HG02840 (cell line): ENCODE measurements around the gene GATA1.

Source experiments
- ATAC-seq: cut with Tn5 transposase; IDR thresholded peaks from one replicate; pipeline ENCODE4 v1.9.1; 2021; ENCODE audit warnings: mild to moderate bottlenecking, moderate library complexity, moderate number of reproducible peaks; ENCODE audit not compliant: unreplicated experiment, low FRiP score

Gene GATA1

DNA sequence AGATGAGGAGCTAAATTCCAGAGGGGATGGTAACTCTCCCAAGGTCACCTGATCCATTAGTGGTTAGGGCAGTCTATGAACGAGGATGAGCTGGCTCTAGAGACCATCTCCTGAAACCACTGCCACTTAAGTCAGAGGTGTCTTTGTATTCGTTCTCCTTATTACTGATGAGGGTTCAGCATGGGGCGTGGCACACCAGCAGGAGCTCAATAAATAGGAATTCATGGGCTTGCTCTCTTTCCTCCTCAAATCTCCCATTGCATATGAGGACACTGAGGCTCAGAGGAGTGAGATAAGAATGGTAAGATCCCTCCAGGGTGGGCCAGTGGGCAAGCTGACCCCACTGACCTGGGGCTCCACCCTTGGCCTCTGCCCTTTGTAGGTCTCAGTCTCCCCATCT is 1.7 kb upstream of the GATA1 start:
- no peak for ATAC-seq

GRCh38 chrX:48785186-48785539 is 1.2 kb upstream of the GATA1 start:
- ATAC-seq: no peak

DNA sequence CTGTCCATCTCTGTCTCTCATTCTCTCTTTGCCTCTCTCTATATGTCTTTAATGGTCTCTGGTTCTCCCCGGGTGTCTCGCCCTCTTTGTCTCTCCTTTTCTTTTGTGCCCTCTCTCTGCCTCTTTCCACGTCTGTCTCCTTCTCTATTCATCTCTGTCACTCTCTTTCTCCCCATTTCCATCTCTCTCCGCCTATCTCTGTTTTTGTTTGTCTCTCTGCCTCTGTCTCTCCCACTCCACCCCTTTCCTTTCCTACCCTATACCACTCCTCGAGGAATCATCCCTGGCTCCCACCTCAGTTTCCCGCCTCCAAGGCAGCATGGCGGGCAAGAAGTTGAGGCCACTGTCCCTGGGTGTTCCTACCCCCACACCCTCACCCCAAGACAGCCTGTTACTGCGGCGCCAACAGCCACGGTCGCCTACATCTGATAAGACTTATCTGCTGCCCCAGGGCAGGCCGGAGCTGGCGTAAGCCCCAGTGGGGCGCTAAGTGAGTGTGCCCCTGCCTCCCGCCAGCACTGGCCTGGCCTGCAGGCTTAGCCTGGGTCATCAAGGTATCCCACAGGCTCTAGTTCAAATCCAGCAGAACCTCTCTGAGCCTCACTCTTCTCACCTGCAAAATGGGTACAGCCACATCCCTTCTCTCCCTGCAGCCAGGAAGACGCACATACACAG is 713 bp upstream of the GATA1 start:
- no peak for ATAC-seq

DNA sequence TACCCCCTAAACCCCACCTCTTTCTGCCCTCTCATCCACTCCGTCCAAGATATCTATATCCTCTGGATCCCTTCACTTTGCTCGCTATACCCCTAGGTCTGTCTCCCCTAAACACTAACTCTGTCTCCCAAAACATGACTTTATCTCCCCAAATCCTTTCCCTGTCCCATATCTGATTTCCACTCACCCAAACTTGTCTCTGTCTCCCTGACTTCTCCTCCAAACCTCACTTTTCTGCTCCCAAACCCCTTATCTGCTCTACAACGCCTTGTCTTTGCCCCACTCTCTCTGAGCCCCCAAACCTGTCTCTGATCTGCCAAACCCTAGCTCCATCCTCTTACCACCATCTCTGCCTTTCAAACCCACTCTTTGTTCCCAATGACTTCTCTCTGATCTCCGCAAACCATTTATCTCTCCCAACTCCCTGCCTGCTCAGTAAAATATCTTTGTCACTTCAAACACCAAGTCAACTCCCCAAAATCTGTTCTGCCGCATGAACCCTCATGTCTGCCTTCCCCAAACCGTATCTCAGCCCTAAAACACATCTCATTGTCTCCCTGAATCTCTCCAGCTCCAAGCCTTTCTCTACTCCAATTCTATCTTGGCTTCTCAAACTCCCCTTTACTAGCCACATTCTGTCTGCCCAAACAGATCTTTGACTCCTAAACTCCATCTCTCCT is 575 bp downstream of the GATA1 start:
- no peak for ATAC-seq

DNA sequence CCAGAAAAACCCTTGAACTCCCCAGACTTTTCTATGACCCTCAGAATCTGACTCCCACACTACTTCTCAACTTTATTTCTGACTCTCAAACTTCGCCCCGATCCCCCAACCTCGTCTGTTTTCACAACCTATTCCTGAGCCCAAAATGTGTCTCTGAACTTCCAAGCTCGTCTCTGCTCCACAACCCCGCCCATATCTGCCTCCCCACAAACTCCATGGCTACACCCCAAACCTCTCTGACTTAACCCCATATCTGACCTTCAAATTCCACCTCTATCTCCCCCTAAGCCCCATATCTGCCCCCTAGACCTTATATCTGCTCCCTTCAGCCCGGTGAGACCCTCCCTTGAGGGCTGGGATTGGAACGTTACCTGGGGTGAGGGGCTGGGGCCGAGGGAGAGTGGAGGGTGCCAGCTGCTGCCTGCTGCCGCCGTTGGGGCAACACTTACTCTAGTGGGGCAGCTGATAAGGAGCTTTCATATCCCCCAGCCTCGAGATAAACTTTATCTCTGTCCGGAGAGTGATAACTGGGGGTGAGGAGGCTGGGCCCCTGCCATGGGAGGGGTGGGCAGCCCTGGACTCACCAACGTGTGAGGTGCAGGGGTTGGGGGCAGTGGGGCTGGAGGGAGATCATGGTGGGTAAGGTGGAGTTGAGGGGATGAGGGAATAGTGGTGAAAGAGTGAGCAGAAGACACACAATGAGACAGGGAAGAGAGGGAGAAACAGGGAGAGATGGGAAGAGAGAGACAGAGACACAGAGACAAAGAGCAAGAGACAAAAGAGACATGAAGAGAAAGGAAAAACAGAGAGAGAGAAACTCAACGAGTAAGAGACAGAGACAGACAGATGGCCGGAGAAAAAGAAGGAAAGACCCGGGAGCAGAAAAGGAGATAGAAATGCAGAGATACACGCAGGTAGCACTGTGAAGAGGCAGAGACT is 1.4 kb downstream of the GATA1 start:
- no peak for ATAC-seq

DNA sequence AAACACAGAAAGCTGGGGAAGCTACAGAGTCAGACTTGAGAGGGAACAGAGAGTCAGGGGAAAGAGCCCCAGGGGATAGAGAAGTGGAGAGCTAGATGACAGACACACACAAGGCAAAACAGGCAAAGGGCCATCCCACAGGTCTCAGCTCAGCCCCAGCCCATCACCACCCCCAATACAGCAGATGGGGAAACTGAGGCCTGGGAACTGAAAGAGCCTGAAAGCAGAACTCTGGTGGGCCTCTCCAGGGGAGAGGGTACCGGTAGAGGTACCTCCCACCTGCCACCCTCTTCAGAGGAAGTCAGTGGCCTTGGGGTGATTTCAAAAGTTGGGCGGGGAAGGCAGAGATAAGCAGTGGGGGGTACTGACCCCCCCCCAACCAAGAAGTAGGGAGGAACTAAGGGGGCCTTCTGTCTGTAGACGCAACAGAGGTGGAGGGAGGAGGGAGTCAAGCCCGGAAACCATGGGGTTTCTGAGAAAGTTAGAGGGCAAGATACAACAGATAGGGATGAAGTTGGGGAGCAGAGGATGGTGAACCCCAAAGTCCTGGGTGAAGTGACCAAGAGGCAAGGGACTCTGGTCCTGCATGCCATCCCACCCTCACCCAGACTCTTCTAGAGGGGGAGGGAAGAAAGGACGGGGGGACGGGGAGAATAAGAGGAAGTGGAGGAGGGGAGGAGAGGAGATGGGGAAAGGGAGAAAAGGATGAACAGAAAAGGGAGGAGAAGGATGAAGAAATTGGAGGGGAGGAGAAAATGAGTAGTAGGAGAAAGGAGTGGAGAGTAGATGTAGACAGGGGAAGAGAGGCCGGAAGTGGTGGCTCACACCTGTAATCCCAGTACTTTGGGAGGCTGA is 3.2 kb downstream of the GATA1 start:
- no peak for ATAC-seq

DNA sequence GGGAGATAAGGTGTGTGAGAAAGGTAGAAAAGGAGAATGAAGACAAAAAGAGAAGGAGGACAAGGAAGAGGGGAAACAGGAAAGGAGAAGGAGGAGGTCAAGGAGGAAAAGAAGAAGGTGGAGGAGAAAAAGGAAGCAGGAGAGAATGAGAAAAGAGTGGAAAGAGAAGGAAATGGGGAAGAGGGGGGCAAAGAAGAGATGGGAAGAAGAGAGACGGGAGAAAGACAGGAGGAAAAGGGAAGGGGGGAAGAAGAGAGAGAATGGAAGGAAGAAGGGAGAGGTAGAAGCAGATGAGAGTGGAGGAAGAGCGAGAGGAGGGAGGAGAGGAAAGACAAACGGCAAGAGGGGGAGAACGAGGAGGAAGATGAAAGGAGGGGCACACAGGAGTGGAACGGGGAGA is 4.1 kb downstream of the GATA1 start:
- no peak for ATAC-seq

DNA sequence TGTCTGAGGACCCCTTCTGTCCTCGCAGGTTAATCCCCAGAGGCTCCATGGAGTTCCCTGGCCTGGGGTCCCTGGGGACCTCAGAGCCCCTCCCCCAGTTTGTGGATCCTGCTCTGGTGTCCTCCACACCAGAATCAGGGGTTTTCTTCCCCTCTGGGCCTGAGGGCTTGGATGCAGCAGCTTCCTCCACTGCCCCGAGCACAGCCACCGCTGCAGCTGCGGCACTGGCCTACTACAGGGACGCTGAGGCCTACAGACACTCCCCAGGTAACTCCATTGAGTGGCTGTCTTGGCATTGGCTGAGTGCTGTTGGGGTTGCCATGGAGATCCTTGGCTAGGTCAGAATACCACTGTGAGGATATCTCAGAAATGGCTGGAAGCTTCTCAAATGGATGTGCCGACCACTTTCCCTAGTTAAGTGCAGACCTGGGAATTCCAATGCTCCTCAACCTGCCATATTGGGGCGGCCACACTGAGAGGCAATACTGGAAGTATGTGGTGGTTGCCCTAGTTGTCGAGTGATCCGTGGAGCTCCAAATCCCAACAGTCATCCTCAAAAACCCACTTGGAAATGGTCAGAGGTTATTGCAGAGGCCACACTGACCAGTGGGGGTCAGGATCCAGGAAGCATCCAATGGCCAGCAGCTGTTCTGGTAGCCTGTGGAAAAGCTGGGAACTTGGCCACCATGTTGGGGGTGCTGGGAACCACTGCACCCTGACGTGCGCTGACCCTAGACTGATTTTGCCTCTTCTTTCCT is 4.9 kb downstream of the GATA1 start:
- no peak for ATAC-seq

- no peak for ATAC-seq
These were observed 5.8 kb downstream of the GATA1 start for GRCh38 chrX:48792219-48792618.

GRCh38 chrX:48793935-48794334 is 7.5 kb downstream of the GATA1 start:
- ATAC-seq: no peak

DNA sequence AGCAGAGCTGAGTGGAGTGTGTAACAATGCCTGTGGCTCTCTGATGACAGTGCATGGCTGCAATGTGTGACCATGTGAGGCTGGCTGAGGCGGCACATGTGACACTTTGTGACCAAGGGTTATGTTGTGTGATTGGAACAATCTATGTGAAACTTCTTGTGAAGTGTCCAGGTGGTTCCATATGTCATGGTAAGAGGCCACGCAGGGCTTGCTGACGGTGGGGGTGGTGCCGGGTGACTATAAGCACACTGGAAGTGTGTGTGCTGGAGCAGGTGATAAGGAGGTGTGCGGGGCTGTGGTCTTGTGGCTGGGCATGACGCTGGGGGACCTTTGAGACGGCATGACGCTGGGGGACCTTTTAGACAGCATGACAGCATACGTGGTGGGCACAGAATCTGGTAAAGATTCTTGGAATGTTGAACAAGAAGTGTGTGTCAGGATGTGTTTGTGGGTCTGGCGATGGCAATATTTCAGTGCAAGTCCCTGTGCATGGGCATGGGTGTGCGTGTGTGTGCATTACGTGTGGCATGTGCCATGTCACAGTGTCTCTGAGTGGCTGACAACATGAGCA is 8.0 kb downstream of the GATA1 start:
- no peak for ATAC-seq

GRCh38 chrX:48794911-48795515 is 8.6 kb downstream of the GATA1 start:
- no peak for ATAC-seq

DNA sequence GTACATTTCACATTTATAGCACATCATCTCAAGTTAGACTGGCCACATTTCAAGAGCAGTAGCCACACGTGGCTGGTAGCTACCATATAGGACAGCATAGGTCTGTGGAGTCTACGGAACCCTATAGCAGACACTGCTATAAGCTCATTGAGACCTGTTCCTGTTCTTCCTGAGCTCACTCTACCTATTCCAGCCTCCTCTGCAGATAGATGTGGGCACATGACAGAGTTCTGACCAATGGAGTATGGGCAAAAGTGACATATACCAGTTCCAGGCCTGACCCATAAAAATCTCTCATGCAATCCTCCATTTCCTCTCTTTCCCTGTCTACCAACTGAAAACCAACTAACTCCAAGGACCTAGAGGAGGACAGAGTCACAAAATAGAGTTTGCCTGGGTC is 11.9 kb downstream of the GATA1 start:
- no peak for ATAC-seq

DNA sequence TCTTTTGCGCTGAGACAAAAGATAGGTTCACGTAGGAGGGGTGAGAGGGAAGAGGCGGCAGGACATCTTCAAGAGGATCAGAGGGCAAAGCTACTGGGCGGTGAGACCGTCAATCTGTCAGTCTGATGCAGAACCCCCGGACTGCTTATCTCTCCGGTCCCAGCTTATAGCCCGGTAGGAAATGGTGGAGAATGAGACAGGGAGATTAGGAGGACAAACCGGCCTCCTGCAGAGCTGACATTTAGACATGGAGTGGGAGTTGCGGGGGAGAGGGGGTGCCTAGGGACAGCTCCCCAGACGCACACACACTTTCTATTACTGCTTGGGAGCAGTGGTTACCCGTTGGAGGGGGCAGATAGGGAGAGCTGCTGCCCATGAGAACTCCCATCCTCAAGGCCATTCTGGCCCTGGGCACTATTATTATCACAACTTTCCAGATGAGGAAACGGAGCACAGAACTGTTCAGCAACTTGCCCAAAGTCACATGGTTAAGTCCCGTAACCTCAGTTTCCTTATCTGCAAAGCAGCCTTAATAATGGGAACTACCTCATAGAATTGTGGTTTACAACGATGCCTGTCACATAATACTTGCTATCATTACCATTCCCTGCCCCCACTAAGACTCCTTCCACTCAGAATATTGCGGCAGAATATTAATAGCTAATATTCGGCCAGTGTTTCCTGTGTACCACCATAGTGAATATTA is 14.3 kb downstream of the GATA1 start:
- ATAC-seq: no peak

GRCh38 chrX:48801280-48802088 is 15.1 kb downstream of the GATA1 start, which contains the start of gene HDAC6:
TSS of gene HDAC6 (plus strand) at chrX:48802067. CDS start at chrX:48802693, 626 bp downstream.
- peak; percentile 88 for ATAC-seq

DNA sequence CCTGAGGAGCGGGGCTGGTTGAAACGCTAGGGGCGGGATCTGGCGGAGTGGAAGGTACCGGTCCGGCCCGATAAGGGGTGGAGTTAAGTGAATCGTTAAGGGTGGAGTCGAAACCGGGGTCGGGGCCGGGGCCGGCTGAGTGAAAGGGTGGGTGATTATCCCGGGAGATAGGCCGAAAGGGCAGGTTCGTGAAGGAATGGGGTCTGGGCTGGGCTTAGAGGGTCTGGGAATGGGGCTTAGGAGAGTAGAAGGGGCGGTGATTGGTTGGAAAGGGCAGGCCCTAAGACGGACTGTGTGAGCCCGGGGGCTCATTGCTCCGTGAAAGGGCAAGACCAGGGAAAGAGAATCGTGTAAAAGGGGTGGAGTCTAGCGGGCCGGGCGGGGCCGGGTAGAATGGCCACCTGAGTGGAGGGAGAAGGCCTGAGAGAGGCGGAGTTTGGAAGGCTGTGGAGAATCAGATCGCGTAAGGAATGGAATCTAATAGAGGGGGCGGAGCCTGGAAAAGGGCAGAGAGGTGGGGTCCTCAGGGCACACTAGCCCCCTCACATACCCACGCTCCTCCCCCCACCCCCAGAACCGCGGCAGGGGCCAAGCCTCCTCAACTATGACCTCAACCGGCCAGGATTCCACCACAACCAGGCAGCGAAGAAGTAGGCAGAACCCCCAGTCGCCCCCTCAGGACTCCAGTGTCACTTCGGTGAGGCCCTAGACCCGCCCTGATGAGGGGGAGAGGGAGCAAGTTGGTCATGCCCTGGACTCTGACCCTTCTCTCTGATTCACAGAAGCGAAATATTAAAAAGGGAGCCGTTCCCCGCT is 15.9 kb downstream of the GATA1 start:
- ATAC-seq: peak; percentile 17

GRCh38 chrX:48802905-48803200 is 16.5 kb downstream of the GATA1 start:
- ATAC-seq: no peak
